ENCODE measurements around the gene CDT1. TPM values are rescaled to one million over a fixed set of nuclear protein-coding genes. Genes with fewer than 3 reads are reported as not detected.
A peak's percentile ranks its signal among the peaks of the same experiment; 100 is the strongest.

Gene CDT1
- total RNA-seq: 69.7 TPM

DNA sequence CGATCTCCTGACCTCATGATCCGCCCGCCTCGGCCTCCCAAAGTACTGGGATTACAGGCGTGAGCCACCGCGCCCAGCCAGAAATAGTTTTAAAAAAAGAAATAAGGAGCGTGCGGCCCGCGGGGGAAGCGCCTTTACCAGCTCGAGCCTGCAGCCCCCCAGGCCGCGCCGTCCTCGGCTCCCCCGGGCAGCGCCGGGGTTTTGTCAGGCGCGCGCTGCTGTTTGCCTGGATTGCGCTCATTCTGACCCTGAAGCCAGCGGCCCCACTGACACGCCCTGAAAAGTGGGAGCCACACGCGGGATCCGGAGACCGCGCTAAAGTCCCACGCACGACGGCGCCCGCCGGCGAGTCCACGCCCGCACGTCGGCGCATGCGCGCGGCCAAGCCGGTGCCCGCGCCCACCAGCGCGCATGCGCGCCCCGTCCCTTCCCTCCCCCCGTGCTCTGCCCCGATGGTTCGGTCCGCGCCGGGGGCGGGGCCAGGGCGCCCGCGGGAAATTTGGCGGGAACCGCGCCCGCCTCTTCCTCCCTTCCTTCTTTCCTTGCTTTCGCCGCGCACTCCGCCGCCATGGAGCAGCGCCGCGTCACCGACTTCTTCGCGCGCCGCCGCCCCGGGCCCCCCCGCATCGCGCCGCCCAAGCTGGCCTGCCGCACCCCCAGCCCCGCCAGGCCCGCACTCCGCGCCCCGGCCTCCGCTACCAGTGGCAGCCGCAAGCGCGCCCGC, at the start of gene CDT1:
Gene CDT1 (plus strand): TSS at position 526 of the 724 bp plus-strand sequence. CDS start 43 bp downstream, at position 569.
- DNase-seq (ENCODE audit: low read depth in 2 of 3, low spot score in 2 of 3): peak; percentile 76 to 88 (median 80)

- no peak for DNase-seq (ENCODE audit: low read depth in 2 of 3, low spot score in 2 of 3)
Measured at GRCh38 chr16:88754109-88754911, 49.3 kb upstream of the CDT1 start.

DNA sequence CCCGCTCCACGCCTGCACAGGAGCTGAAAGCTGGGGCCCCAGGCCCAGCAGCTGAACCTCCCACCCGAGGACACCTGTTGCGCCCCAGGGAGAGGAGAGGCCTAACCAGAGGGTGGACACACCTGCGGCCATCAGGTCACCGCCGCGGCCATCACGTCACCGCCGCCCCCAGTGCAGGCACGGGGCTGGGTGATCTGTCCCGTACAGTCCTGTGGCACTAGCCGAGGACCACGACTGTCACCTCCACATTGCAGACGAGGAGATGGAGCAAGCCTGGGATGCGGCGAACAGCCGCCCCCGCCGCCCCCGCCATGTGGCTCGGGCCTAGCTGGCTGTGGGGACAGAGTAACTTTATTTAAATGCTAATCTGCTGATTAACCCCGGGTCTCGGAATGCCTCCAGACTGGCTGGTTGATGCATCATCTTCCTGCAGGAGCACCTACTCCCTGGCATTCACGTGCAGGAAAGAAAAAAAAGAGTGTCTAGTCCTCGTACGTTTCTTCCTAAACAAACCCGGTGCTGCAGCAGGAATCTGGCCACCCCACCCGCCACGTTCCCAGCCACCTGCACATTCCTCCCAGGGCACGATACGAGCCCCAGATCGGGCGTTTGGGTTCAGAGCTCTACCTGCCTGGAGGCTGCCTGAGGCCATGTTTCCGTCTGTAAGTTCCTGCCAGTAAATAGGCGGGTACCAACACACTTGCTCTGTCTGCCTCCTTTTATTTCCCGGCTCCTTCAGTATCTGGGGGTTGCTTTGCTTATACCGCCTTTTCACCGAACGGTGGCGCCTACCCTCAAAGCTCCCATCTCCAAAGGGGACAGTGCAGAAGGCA, 48.5 kb upstream of the CDT1 start:
- DNase-seq (ENCODE audit: low read depth in 2 of 3, low spot score in 2 of 3): peak in 1 of 3 donors; percentile 44

- no peak for DNase-seq (ENCODE audit: low read depth in 2 of 3, low spot score in 2 of 3)
Measured at GRCh38 chr16:88755745-88756443, 47.7 kb upstream of the CDT1 start.

DNA sequence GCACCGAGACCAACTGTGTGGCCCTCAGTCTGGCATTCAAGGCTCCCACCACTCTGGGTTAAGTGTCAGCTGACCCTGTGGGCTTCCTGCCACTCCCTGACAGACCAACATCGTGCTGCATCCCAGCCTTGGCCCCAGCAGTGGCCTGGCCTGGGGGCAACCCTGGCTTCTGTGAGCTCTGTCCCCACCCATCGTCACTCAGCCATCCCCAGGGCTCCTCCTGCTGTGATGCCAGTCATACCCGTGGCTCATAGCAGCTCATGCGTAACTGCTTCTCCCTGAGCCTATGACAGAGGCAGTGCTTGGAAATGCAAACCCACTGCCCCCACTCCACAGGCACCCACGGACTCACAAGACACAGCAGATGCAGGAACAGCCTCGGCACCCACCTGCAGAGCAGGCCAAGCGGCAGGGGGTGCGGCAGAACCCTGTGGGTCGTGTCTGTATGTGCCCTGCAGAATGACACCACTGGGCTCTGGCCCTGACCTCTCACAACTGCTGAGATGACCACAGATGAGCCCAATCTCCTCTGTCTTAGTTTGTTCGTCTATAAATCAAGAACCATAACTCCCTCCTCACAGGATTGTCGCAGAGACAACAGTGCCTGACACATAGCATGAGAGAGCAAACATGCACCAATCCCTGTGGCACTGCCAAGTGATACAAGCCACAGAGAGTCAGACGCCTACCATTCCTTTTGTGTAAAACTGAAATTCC, 45.2 kb upstream of the CDT1 start:
- DNase-seq (ENCODE audit: low read depth in 2 of 3, low spot score in 2 of 3): no peak

- no peak for DNase-seq (ENCODE audit: low read depth in 2 of 3, low spot score in 2 of 3)
Measured at GRCh38 chr16:88758944-88759244, 44.7 kb upstream of the CDT1 start.

- peak in 2 of 3 donors; percentile 31 to 34 for DNase-seq (ENCODE audit: low read depth in 2 of 3, low spot score in 2 of 3)
Measured at GRCh38 chr16:88759245-88759975, 44.2 kb upstream of the CDT1 start.

GRCh38 chr16:88759976-88760350, 43.6 kb upstream of the CDT1 start:
- DNase-seq (ENCODE audit: low read depth in 2 of 3, low spot score in 2 of 3): no peak

DNA sequence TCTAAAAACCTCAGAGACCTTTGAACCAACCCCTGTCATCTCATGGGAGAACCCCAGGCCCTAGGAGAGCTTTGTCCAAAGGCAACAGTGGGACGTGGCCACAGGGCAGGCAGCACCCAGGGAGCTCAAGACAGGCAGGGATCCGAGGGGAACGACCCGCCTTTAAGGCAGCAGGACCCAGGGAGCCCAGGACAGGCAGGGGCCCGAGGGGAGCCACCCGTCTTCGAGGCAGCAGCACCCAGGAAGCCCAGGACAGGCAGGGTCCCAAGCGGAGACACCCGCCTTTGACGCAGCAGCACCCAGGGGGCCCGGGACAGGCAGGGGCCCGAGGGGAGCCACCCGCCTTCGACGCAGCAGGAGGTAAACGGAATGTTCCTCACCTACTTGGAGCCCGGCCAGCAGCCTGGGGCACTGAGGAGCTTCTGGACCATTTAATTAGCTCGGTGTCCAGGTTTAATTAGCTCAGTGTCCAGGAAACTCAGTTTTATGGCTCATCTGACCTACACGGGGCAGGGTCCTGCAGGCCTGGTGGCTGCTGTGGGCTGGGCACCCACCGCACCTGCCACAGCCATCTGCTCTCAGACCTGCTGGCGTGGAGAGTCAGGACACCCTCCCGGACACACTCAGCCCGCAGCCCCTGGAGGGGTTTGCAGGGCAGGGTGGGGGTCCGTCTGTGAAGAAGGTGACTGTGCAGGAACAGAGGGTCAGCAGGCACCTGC, 43.0 kb upstream of the CDT1 start:
- DNase-seq (ENCODE audit: low read depth in 2 of 3, low spot score in 2 of 3): no peak

GRCh38 chr16:88761143-88761534, 42.5 kb upstream of the CDT1 start:
- DNase-seq (ENCODE audit: low read depth in 2 of 3, low spot score in 2 of 3): no peak

GRCh38 chr16:88761830-88762229, 41.8 kb upstream of the CDT1 start:
- DNase-seq (ENCODE audit: low read depth in 2 of 3, low spot score in 2 of 3): no peak

DNA sequence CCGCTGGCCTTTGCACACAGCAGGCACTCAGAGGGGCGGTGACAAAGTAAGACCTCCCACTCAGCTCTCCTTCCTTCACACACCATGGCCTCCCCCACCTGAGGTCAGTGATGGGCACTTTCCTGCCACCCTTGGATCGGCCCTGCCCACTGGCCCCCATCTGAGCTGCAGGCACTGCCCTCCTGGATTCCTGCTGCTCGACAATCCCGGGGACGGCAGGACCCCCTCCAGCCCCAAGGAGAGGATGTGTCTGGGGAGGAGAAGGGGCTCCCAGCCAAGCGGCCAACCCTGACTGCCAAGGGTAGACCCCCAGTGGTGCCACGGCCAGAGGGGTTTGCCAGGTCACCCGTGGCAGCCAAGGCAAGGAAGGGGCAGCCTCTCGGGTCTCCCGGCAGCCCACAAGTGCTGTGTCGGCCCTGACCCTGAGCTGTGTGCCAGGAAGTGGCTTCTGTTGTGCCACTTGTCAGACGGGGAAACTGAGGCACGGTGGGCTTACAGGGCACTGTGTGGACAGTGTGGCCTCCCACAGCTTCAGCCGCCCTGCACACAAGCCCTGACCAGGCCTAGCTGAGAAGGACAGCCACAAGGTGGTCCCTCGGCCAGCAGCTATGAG, 41.2 kb upstream of the CDT1 start:
- DNase-seq (ENCODE audit: low read depth in 2 of 3, low spot score in 2 of 3): no peak

- no peak for DNase-seq (ENCODE audit: low read depth in 2 of 3, low spot score in 2 of 3)
Measured at GRCh38 chr16:88762941-88763340, 40.6 kb upstream of the CDT1 start.

- DNase-seq (ENCODE audit: low read depth in 2 of 3, low spot score in 2 of 3): no peak
Measured at GRCh38 chr16:88763502-88764053, 40.0 kb upstream of the CDT1 start.

- DNase-seq (ENCODE audit: low read depth in 2 of 3, low spot score in 2 of 3): no peak
Measured at GRCh38 chr16:88764080-88764479, 39.5 kb upstream of the CDT1 start.

DNA sequence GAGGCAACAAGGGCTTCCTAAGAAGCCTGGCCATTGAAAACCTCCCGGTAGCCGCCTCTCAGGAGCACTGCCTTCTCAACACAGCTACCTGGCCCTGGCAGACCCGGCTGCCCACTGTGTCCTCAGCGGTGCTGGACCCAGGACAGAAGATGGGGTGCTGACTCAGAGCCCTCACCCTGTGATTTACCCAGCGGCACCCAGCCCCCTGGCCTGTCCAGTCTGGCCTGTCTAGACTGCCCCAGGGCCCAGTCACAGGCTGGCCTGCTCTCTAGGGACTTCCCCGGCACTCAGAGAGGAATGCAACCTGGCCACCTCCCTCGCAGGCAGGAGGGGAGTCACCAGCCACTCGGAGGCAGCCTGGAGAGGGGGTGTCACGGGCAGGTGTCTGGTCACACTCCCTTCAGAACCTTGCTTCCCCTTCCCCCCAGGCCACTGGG, 38.7 kb upstream of the CDT1 start:
- no peak for DNase-seq (ENCODE audit: low read depth in 2 of 3, low spot score in 2 of 3)

GRCh38 chr16:88766975-88767374, 36.6 kb upstream of the CDT1 start:
- no peak for DNase-seq (ENCODE audit: low read depth in 2 of 3, low spot score in 2 of 3)

GRCh38 chr16:88767546-88768070, 36.0 kb upstream of the CDT1 start:
- no peak for DNase-seq (ENCODE audit: low read depth in 2 of 3, low spot score in 2 of 3)
